ENCODE measurements around the gene RAI14. TPM values are rescaled to one million over a fixed set of nuclear protein-coding genes. Genes with fewer than 3 reads are reported as not detected.

Gene RAI14
- total RNA-seq, 1 experiment from 2014 or later: 23.6 TPM

DNA sequence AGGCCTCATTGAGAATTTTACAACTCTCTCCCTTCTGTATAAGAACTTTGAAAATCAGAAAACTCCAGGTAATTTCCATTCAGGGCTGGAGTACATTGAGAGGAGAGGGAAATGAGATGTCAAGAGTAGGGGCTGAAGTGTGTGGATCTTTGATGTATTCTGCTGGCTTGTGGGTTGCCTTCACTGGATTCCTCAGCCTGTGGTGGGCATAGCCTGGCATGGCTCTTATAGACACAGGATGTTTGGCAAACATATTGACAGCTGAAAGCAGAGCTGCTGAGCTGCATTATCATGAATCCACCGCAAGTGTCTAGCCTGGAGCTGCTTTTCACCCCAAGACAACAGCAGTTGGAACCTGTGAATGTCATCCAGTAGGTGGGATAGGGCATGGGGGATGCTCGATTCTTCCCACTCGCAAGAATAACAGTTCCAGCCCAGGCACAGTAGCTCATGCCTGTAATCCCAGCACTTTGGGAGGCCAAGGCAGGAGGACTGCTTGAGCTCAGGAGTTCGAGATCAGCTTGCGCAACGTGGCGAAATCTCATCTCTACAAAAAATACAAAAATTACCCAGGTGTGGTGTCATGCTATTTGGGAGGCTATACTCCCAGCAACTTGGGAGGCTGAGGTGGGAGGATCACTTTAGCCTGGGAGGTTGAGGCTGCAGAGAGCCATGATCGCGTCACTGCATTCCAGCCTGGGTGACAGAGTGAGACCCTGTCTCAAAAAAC, 146.9 kb downstream of the RAI14 start:
- Histone ChIP-seq H3K4me3 (ENCODE audit: low read depth, low read length, poor library complexity, severe bottlenecking) (no peak overlapping the region), H3K36me3 (ENCODE audit: insufficient read depth, low read length, poor library complexity, severe bottlenecking) (no peaks in the 10 kb centered on the region), H3K27me3 (replicated peaks; ENCODE audit: insufficient read depth, low read depth, low read length, poor library complexity) (no peaks in the 10 kb centered on the region), H3K27ac (ENCODE audit: low read depth, low read length, poor library complexity, severe bottlenecking) (no peak overlapping the region), H3K4me1 (ENCODE audit: insufficient read depth, low read length, poor library complexity, severe bottlenecking) (no peaks in the 10 kb centered on the region), H3K9me3 (ENCODE audit: low read depth, low read length, poor library complexity, severe bottlenecking) (no peaks in the 10 kb centered on the region)
- TF ChIP-seq, protein P1, sequence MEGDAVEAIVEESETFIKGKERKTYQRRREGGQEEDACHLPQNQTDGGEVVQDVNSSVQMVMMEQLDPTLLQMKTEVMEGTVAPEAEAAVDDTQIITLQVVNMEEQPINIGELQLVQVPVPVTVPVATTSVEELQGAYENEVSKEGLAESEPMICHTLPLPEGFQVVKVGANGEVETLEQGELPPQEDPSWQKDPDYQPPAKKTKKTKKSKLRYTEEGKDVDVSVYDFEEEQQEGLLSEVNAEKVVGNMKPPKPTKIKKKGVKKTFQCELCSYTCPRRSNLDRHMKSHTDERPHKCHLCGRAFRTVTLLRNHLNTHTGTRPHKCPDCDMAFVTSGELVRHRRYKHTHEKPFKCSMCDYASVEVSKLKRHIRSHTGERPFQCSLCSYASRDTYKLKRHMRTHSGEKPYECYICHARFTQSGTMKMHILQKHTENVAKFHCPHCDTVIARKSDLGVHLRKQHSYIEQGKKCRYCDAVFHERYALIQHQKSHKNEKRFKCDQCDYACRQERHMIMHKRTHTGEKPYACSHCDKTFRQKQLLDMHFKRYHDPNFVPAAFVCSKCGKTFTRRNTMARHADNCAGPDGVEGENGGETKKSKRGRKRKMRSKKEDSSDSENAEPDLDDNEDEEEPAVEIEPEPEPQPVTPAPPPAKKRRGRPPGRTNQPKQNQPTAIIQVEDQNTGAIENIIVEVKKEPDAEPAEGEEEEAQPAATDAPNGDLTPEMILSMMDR (conservative IDR thresholded peaks at IDR 0.05; ENCODE audit: low read depth, low read length): no peak
- TF ChIP-seq EZH2 (IDR thresholded peaks at IDR 0.05; ENCODE audit: borderline replicate concordance, low read depth, low read length, poor library complexity, severe bottlenecking): no peak
- DNase-seq (ENCODE audit: low spot score): no peak
- CTCF ChIA-PET: no interaction called here
- intact Hi-C loops (cut with micrococcal nuclease; ENCODE audit: unreplicated experiment): no loop called here
- no TSS peak for BruUV-seq (replicated peaks)
- POLR2A ChIA-PET (ENCODE audit: low non-redundant PET): no interaction called here

DNA sequence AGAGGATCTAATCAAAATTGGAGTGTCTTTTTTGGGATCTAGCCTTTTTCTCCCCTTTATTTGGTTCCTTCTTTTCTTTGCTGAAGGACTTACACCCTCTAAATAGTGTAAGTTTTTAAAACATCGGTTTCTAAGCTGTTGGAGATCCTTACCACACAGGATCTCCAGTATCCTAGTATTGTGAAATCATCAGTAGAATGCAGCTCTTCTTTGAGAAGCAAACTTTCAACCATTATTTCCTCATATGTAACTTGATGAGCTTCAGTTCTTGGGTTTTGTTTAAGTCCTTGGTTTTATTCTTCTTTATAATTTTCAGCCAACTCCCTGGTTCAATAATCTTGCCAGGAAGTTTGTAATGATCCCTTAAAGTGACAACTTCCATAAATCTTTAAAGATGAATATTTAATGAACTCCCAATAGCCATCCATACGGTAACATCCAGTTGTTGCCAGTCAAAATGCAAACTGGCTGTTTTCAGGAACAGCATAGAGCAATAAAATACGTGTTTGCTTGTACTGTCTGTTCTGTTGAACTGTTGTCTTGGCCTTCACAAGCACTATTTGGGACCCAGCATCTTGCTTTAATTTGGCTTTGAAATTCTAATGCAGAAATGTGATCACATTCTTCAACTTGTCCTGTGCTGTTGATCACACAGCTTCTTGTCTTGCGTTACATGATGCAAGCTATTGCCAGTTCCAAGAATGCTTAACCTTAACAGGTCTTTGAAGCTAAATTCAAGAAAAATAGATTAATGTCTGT, 148.0 kb downstream of the RAI14 start:
- H3K27me3 ChIP-seq (replicated peaks; ENCODE audit: insufficient read depth, low read depth, low read length, poor library complexity): no peaks in the 10 kb centered on the region
- BruUV-seq (replicated peaks): no TSS peak
- no peaks in the 10 kb centered on the region for H3K36me3 ChIP-seq (ENCODE audit: insufficient read depth, low read length, poor library complexity, severe bottlenecking)
- no peaks in the 10 kb centered on the region for H3K9me3 ChIP-seq (ENCODE audit: low read depth, low read length, poor library complexity, severe bottlenecking)
- CTCF ChIA-PET: no interaction called here
- peak; percentile 4 for DNase-seq (ENCODE audit: low spot score)
- intact Hi-C loops (cut with micrococcal nuclease; ENCODE audit: unreplicated experiment): no loop called here
- H3K4me1 ChIP-seq (ENCODE audit: insufficient read depth, low read length, poor library complexity, severe bottlenecking): no peaks in the 10 kb centered on the region
- POLR2A ChIA-PET (ENCODE audit: low non-redundant PET): no interaction called here
- no peak for TF ChIP-seq EZH2 (IDR thresholded peaks at IDR 0.05; ENCODE audit: borderline replicate concordance, low read depth, low read length, poor library complexity, severe bottlenecking)
- TF ChIP-seq, protein P1 (conservative IDR thresholded peaks at IDR 0.05; ENCODE audit: low read depth, low read length): no peak
- no peak overlapping the region for H3K27ac ChIP-seq (ENCODE audit: low read depth, low read length, poor library complexity, severe bottlenecking)
- no peak overlapping the region for H3K4me3 ChIP-seq (ENCODE audit: low read depth, low read length, poor library complexity, severe bottlenecking)

DNA sequence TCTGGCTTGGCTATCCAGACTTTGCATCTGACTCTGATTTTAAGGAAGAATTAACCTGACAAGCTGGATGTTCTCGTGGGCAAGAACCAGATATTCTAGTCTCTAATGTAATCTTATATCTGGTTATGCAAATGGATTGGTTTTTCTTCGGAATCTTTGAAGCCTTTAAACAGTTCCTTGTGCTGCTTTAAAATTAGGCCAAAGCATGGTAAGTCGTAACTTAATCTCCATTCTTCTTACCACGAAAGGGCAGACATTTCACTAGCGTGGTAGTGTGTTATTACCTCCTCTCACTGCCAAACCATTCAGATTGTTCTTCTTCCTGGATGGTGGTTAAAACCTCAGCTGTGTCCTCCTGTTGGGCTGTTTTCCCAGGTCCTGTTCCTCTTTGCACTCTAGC, 148.8 kb downstream of the RAI14 start:
- H3K36me3 ChIP-seq (ENCODE audit: insufficient read depth, low read length, poor library complexity, severe bottlenecking): no peaks in the 10 kb centered on the region
- no peak overlapping the region for H3K27ac ChIP-seq (ENCODE audit: low read depth, low read length, poor library complexity, severe bottlenecking)
- DNase-seq (ENCODE audit: low spot score): no peak
- H3K4me3 ChIP-seq (ENCODE audit: low read depth, low read length, poor library complexity, severe bottlenecking): no peak overlapping the region
- H3K4me1 ChIP-seq (ENCODE audit: insufficient read depth, low read length, poor library complexity, severe bottlenecking): no peaks in the 10 kb centered on the region
- H3K27me3 ChIP-seq (replicated peaks; ENCODE audit: insufficient read depth, low read depth, low read length, poor library complexity): no peaks in the 10 kb centered on the region
- BruUV-seq (replicated peaks): no TSS peak
- TF ChIP-seq, protein P1 (conservative IDR thresholded peaks at IDR 0.05; ENCODE audit: low read depth, low read length): no peak
- TF ChIP-seq EZH2 (IDR thresholded peaks at IDR 0.05; ENCODE audit: borderline replicate concordance, low read depth, low read length, poor library complexity, severe bottlenecking): no peak
- intact Hi-C loops (cut with micrococcal nuclease; ENCODE audit: unreplicated experiment): no loop called here
- ChIA-PET POLR2A (ENCODE audit: low non-redundant PET) (no interaction called here), CTCF (no interaction called here)
- no peaks in the 10 kb centered on the region for H3K9me3 ChIP-seq (ENCODE audit: low read depth, low read length, poor library complexity, severe bottlenecking)

All from A673 (cell line).